ENCODE measurements around the gene FRMD4A. TPM values are rescaled to one million over a fixed set of nuclear protein-coding genes. Genes with fewer than 3 reads are reported as not detected.

The FRMD4A gene
- total and polyA plus RNA-seq, 10 of the 15 experiments (the other 5 are each of a cell fraction or from before 2014, with no cell fraction given): 17.8 to 75.2 (median 39.1) TPM

DNA sequence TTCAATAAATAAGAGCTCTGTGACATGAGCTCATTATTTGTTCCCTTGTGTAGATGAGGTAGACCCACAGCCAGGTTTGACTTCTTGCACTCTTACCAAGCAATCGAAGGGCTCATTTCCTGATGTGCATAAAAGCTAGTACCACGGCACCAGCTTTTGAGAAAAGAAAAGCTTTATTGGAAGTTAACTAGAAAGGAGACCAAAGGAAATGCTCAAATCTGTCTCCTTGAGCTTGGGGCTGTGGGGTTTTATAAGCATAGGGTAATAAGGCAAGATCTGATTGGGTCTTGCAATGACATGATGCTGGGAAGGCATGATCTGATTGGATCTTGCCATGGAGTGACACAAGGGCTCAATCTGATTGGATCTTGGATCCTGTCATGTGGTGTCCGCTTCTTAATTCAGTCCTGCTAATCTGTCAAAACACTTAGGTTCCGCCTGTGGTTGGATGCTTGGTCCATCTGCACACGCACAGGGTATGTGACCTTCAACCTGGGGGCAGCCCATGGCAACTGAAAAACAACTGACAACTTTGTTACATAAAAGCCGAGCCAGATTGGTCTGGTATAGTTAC lies 47.8 kb upstream of the FRMD4A start (continued):
- TF ChIP-seq, protein P1, sequence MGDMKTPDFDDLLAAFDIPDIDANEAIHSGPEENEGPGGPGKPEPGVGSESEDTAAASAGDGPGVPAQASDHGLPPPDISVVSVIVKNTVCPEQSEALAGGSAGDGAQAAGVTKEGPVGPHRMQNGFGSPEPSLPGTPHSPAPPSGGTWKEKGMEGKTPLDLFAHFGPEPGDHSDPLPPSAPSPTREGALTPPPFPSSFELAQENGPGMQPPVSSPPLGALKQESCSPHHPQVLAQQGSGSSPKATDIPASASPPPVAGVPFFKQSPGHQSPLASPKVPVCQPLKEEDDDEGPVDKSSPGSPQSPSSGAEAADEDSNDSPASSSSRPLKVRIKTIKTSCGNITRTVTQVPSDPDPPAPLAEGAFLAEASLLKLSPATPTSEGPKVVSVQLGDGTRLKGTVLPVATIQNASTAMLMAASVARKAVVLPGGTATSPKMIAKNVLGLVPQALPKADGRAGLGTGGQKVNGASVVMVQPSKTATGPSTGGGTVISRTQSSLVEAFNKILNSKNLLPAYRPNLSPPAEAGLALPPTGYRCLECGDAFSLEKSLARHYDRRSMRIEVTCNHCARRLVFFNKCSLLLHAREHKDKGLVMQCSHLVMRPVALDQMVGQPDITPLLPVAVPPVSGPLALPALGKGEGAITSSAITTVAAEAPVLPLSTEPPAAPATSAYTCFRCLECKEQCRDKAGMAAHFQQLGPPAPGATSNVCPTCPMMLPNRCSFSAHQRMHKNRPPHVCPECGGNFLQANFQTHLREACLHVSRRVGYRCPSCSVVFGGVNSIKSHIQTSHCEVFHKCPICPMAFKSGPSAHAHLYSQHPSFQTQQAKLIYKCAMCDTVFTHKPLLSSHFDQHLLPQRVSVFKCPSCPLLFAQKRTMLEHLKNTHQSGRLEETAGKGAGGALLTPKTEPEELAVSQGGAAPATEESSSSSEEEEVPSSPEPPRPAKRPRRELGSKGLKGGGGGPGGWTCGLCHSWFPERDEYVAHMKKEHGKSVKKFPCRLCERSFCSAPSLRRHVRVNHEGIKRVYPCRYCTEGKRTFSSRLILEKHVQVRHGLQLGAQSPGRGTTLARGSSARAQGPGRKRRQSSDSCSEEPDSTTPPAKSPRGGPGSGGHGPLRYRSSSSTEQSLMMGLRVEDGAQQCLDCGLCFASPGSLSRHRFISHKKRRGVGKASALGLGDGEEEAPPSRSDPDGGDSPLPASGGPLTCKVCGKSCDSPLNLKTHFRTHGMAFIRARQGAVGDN (IDR thresholded peaks at IDR 0.05): no peak
- no peak for TF ChIP-seq YY1 (IDR thresholded peaks at IDR 0.05; ENCODE audit: low read depth, low read length)
- TF ChIP-seq JUNB (IDR thresholded peaks at IDR 0.05): no peak
- no peak for TF ChIP-seq RFX5 (IDR thresholded peaks at IDR 0.05; ENCODE audit: low read depth, low read length)
- TF ChIP-seq FOS (IDR thresholded peaks at IDR 0.05; ENCODE audit: borderline replicate concordance, extremely low read depth, insufficient read length): no peak
- TF ChIP-seq CBX5 (IDR thresholded peaks at IDR 0.05; ENCODE audit: low read depth): no peak
- no peak for TF ChIP-seq MTA2 (IDR thresholded peaks at IDR 0.05; ENCODE audit: low read depth)
- no peak for TF ChIP-seq ATF7 (IDR thresholded peaks at IDR 0.05; ENCODE audit: low read depth)
- TF ChIP-seq, protein P2, sequence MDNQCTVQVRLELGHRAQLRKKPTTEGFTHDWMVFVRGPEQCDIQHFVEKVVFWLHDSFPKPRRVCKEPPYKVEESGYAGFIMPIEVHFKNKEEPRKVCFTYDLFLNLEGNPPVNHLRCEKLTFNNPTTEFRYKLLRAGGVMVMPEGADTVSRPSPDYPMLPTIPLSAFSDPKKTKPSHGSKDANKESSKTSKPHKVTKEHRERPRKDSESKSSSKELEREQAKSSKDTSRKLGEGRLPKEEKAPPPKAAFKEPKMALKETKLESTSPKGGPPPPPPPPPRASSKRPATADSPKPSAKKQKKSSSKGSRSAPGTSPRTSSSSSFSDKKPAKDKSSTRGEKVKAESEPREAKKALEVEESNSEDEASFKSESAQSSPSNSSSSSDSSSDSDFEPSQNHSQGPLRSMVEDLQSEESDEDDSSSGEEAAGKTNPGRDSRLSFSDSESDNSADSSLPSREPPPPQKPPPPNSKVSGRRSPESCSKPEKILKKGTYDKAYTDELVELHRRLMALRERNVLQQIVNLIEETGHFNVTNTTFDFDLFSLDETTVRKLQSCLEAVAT (IDR thresholded peaks at IDR 0.05): no peak
- no peak for TF ChIP-seq TCF7 (IDR thresholded peaks at IDR 0.05; ENCODE audit: borderline replicate concordance)
- TF ChIP-seq RBBP5 (conservative IDR thresholded peaks at IDR 0.05): no peak

All from GM12878 (cell line).